ENCODE measurements around the gene XPNPEP3.
A peak's percentile ranks its signal among the peaks of the same experiment; 100 is the strongest.
"Not testable (repeated sequence)": the region's sequence is repeated elsewhere in the genome, so short reads cannot be mapped to it uniquely, and the experiment has no call there.

Gene XPNPEP3

DNA sequence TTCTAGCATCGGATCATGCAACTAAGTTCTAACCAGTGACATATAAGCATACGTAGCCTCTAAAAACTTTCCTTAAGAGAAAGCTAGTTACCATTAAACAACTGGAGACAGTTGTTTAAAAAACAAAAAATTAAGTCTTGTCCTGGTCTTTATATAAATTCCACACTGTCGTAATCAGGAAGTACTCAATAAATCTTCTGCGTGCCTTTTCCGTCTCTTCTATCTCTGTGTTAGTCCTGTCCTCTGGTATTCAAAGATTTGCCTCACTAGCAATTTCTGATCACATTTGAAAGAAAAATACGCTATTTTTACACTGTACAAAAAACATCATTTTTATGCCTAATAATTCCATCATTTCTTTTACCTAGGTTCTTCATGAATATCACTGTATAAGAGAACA lies 27.8 kb upstream of the XPNPEP3 start:
- Histone ChIP-seq H3K18ac (ENCODE audit: low read length) (no peak overlapping the region), H3K23ac (ENCODE audit: low read length) (no peak overlapping the region), H2BK15ac (replicated peaks; ENCODE audit: low read depth) (no peak overlapping the region), H2BK5ac (ENCODE audit: low read length) (no peak overlapping the region), H3K9ac (ENCODE audit: low read length) (no peak overlapping the region), H4K5ac (ENCODE audit: low read length) (no peak overlapping the region), H3K4me2 (ENCODE audit: low read length) (no peak overlapping the region), H3K36me3 (ENCODE audit: control insufficient read depth, insufficient read depth, low read length) (no peaks in the 10 kb centered on the region), H3K79me2 (ENCODE audit: control insufficient read depth, insufficient read depth, low read length) (no peaks in the 10 kb centered on the region), H2BK120ac (ENCODE audit: low read depth, low read length) (no peak overlapping the region), H3K27ac (ENCODE audit: low read depth, low read length) (no peak overlapping the region), H3K4me3 (ENCODE audit: low read length) (no peak overlapping the region), H4K8ac (ENCODE audit: low read depth, low read length) (no peak overlapping the region), H3K4me1 (ENCODE audit: control insufficient read depth, low read depth, low read length) (no peaks in the 10 kb centered on the region), H3K79me1 (ENCODE audit: low read length) (no peaks in the 10 kb centered on the region), H3K4ac (ENCODE audit: low read depth, low read length) (no peak overlapping the region), H2AK5ac (ENCODE audit: low read length) (no peak overlapping the region), H3K27me3 (ENCODE audit: insufficient read depth, low read length, poor library complexity) (no peaks in the 10 kb centered on the region), H3K56ac (ENCODE audit: low read length) (no peak overlapping the region)
- DNase-seq: no peak
- WGBS (ENCODE audit: extremely low coverage, insufficient coverage, low lambda C conversion rate): no CpG with 5 or more reads among the region's 6 CpGs

DNA sequence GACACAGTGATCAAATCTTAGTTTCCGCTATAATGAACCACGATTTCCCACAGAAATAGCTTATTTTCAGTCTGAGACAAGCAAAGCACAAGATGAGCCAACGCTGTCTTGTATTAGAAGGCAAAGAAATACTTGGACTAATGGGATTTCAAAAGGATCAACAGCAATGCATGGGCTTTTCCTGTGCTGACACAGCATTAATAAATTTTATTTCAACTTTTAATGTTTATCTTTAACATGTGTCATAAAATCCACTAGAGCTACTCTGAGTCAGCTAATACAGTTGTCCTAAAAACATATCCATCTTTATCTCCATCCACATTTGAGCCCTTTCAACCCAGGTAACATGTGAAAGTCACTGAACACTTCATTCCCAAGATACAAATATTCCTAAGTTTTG lies 22.3 kb upstream of the XPNPEP3 start:
- H3K4me1 ChIP-seq (ENCODE audit: control insufficient read depth, low read depth, low read length): no peaks in the 10 kb centered on the region
- peaks cover 2% of the 10 kb centered on the region for H3K36me3 ChIP-seq (ENCODE audit: control insufficient read depth, insufficient read depth, low read length)
- WGBS (ENCODE audit: extremely low coverage, insufficient coverage, low lambda C conversion rate): no CpG with 5 or more reads among the region's 3 CpGs
- no peak overlapping the region for H3K4me2 ChIP-seq (ENCODE audit: low read length)
- H3K79me2 ChIP-seq (ENCODE audit: control insufficient read depth, insufficient read depth, low read length): no peaks in the 10 kb centered on the region
- H3K18ac ChIP-seq (ENCODE audit: low read length): no peak overlapping the region
- no peak overlapping the region for H2BK15ac ChIP-seq (replicated peaks; ENCODE audit: low read depth)
- no peak overlapping the region for H3K56ac ChIP-seq (ENCODE audit: low read length)
- H3K4ac ChIP-seq (ENCODE audit: low read depth, low read length): no peak overlapping the region
- H2AK5ac ChIP-seq (ENCODE audit: low read length): no peak overlapping the region
- no peak for DNase-seq
- no peaks in the 10 kb centered on the region for H3K79me1 ChIP-seq (ENCODE audit: low read length)
- no peak overlapping the region for H2BK5ac ChIP-seq (ENCODE audit: low read length)
- H4K5ac ChIP-seq (ENCODE audit: low read length): no peak overlapping the region
- no peak overlapping the region for H3K9ac ChIP-seq (ENCODE audit: low read length)
- no peak overlapping the region for H2BK120ac ChIP-seq (ENCODE audit: low read depth, low read length)
- H3K27ac ChIP-seq (ENCODE audit: low read depth, low read length): no peak overlapping the region
- no peak overlapping the region for H3K23ac ChIP-seq (ENCODE audit: low read length)
- no peak overlapping the region for H3K4me3 ChIP-seq (ENCODE audit: low read length)
- no peaks in the 10 kb centered on the region for H3K27me3 ChIP-seq (ENCODE audit: insufficient read depth, low read length, poor library complexity)
- H4K8ac ChIP-seq (ENCODE audit: low read depth, low read length): no peak overlapping the region

DNA sequence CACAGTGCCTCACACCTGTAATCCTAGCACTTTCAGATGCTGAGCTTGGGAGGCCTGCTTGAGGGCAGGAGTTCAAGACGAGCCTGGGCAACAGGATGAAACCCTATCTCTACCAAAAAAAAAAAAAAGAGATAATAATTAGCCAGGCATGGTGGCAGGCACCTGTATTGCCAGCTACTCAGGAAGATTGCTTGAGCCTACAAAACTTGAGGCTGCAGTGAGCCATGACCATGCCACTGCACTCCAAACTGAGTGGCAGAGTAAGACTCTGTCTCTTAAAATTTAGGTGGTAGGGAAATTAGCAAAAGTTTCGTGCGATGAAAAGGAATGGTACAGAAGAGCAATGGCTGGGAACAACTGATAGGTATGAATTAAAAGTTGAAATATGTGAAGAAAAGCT lies 18.5 kb upstream of the XPNPEP3 start:
- Histone ChIP-seq H3K9ac (ENCODE audit: low read length) (no peak overlapping the region), H4K5ac (ENCODE audit: low read length) (no peak overlapping the region), H3K23ac (ENCODE audit: low read length) (no peak overlapping the region), H3K4me2 (ENCODE audit: low read length) (no peak overlapping the region), H3K18ac (ENCODE audit: low read length) (no peak overlapping the region), H2BK5ac (ENCODE audit: low read length) (no peak overlapping the region), H2AK5ac (ENCODE audit: low read length) (no peak overlapping the region), H3K27me3 (ENCODE audit: insufficient read depth, low read length, poor library complexity) (no peaks in the 10 kb centered on the region), H2BK120ac (ENCODE audit: low read depth, low read length) (no peak overlapping the region), H3K4me1 (ENCODE audit: control insufficient read depth, low read depth, low read length) (no peaks in the 10 kb centered on the region), H2BK15ac (replicated peaks; ENCODE audit: low read depth) (no peak overlapping the region), H4K8ac (ENCODE audit: low read depth, low read length) (no peak overlapping the region), H3K27ac (ENCODE audit: low read depth, low read length) (no peak overlapping the region), H3K79me2 (ENCODE audit: control insufficient read depth, insufficient read depth, low read length) (peaks cover 1% of the 10 kb centered on the region), H3K4ac (ENCODE audit: low read depth, low read length) (no peak overlapping the region), H3K79me1 (ENCODE audit: low read length) (no peaks in the 10 kb centered on the region), H3K56ac (ENCODE audit: low read length) (no peak overlapping the region), H3K36me3 (ENCODE audit: control insufficient read depth, insufficient read depth, low read length) (peaks cover 2% of the 10 kb centered on the region), H3K4me3 (ENCODE audit: low read length) (no peak overlapping the region)
- 100% methylated on average over 2 of the region's 3 CpGs for WGBS (ENCODE audit: extremely low coverage, insufficient coverage, low lambda C conversion rate)
- no peak for DNase-seq

DNA sequence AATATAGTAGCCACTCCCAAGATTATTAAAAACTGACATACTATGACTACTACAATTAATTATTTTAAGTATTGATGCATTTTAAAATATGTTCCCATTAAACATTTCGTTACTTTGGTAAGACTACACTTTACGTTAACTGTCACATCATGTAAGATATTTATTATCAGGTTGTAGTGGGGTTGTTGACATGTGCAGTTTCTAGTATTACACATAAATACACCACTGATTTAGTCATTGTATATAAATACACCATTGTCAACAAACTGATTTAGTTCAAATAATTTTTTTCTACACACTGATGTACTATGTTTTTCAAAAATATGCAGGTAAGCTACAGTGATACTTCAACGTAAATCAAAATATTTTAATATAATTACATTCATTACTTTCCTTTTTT lies 12.0 kb upstream of the XPNPEP3 start:
- Histone ChIP-seq H3K4me1 (ENCODE audit: control insufficient read depth, low read depth, low read length) (no peaks in the 10 kb centered on the region), H2BK5ac (ENCODE audit: low read length) (no peak overlapping the region), H3K4me2 (ENCODE audit: low read length) (no peak overlapping the region), H2BK120ac (ENCODE audit: low read depth, low read length) (no peak overlapping the region), H3K27ac (ENCODE audit: low read depth, low read length) (no peak overlapping the region), H2BK15ac (replicated peaks; ENCODE audit: low read depth) (no peak overlapping the region), H3K27me3 (ENCODE audit: insufficient read depth, low read length, poor library complexity) (no peaks in the 10 kb centered on the region), H3K79me1 (ENCODE audit: low read length) (no peaks in the 10 kb centered on the region), H3K36me3 (ENCODE audit: control insufficient read depth, insufficient read depth, low read length) (no peaks in the 10 kb centered on the region), H3K4ac (ENCODE audit: low read depth, low read length) (no peak overlapping the region), H2AK5ac (ENCODE audit: low read length) (no peak overlapping the region), H3K79me2 (ENCODE audit: control insufficient read depth, insufficient read depth, low read length) (peaks cover 3% of the 10 kb centered on the region), H3K18ac (ENCODE audit: low read length) (no peak overlapping the region), H3K9ac (ENCODE audit: low read length) (no peak overlapping the region), H3K56ac (ENCODE audit: low read length) (no peak overlapping the region), H4K8ac (ENCODE audit: low read depth, low read length) (no peak overlapping the region), H4K5ac (ENCODE audit: low read length) (no peak overlapping the region), H3K23ac (ENCODE audit: low read length) (no peak overlapping the region), H3K4me3 (ENCODE audit: low read length) (no peak overlapping the region)
- no peak for DNase-seq
- 100% methylated on average over 1 of the region's 3 CpGs for WGBS (ENCODE audit: extremely low coverage, insufficient coverage, low lambda C conversion rate)

DNA sequence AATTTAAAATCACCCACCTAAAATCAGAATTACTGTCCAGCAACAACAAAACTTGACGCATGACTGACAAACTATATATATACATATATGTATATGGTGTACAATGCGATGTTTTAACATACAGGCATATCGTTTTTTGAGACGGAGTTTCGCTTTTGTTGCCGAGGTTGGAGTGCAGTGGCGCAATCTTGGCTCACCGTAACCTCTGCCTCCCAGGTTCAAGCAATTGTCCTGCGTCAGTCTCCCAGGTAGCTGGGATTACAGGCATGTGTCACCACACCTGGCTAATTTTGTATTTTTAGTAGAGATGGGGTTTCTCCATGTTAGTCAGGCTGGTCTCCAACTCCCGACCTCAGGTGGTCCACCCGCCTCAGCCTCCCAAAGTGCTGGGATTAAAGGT lies 11.1 kb upstream of the XPNPEP3 start:
- not testable (repeated sequence) for H3K23ac ChIP-seq (ENCODE audit: low read length); H4K8ac ChIP-seq (ENCODE audit: low read depth, low read length); H3K36me3 ChIP-seq (ENCODE audit: control insufficient read depth, insufficient read depth, low read length); H2BK15ac ChIP-seq (replicated peaks; ENCODE audit: low read depth); H3K4me2 ChIP-seq (ENCODE audit: low read length); H2AK5ac ChIP-seq (ENCODE audit: low read length); H3K4me3 ChIP-seq (ENCODE audit: low read length); H2BK120ac ChIP-seq (ENCODE audit: low read depth, low read length); H3K79me2 ChIP-seq (ENCODE audit: control insufficient read depth, insufficient read depth, low read length); H3K18ac ChIP-seq (ENCODE audit: low read length); DNase-seq; H3K27me3 ChIP-seq (ENCODE audit: insufficient read depth, low read length, poor library complexity); H3K27ac ChIP-seq (ENCODE audit: low read depth, low read length); H3K9ac ChIP-seq (ENCODE audit: low read length); H3K4ac ChIP-seq (ENCODE audit: low read depth, low read length); H2BK5ac ChIP-seq (ENCODE audit: low read length); H3K4me1 ChIP-seq (ENCODE audit: control insufficient read depth, low read depth, low read length); H3K79me1 ChIP-seq (ENCODE audit: low read length); H3K56ac ChIP-seq (ENCODE audit: low read length); H4K5ac ChIP-seq (ENCODE audit: low read length)
- no CpG with 5 or more reads among the region's 11 CpGs for WGBS (ENCODE audit: extremely low coverage, insufficient coverage, low lambda C conversion rate)

DNA sequence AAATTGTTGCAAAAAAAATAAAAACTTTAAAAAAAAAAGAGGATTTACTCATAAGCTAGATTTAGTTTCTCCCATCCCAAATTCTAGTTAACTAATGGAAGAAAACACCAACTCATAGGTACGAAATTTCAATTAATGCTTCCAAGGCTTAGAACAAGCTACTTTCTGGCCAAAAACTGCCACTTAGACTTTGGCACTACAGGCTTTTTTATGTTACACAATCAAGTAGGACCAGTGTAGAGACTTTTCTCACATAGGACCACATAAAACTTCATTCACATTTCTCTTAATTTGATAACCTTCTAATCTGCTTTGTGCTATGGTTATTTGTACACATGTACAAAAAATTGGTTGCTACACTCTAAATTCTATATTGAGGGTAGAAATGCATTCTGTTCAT lies 3.6 kb upstream of the XPNPEP3 start:
- H3K36me3 ChIP-seq (ENCODE audit: control insufficient read depth, insufficient read depth, low read length): no peaks in the 10 kb centered on the region
- H3K4me3 ChIP-seq (ENCODE audit: low read length): no peak overlapping the region
- no peak overlapping the region for H3K18ac ChIP-seq (ENCODE audit: low read length)
- H3K23ac ChIP-seq (ENCODE audit: low read length): no peak overlapping the region
- no peak overlapping the region for H3K4ac ChIP-seq (ENCODE audit: low read depth, low read length)
- no peak overlapping the region for H2BK120ac ChIP-seq (ENCODE audit: low read depth, low read length)
- no peaks in the 10 kb centered on the region for H3K27me3 ChIP-seq (ENCODE audit: insufficient read depth, low read length, poor library complexity)
- H3K79me1 ChIP-seq (ENCODE audit: low read length): peaks cover 10% of the 10 kb centered on the region
- H4K5ac ChIP-seq (ENCODE audit: low read length): no peak overlapping the region
- no peak overlapping the region for H3K27ac ChIP-seq (ENCODE audit: low read depth, low read length)
- H3K56ac ChIP-seq (ENCODE audit: low read length): no peak overlapping the region
- H2AK5ac ChIP-seq (ENCODE audit: low read length): no peak overlapping the region
- no peak overlapping the region for H4K8ac ChIP-seq (ENCODE audit: low read depth, low read length)
- WGBS (ENCODE audit: extremely low coverage, insufficient coverage, low lambda C conversion rate): no CpG with 5 or more reads among the region's 1 CpG
- H2BK5ac ChIP-seq (ENCODE audit: low read length): no peak overlapping the region
- DNase-seq: no peak
- H2BK15ac ChIP-seq (replicated peaks; ENCODE audit: low read depth): no peak overlapping the region
- H3K4me1 ChIP-seq (ENCODE audit: control insufficient read depth, low read depth, low read length): no peaks in the 10 kb centered on the region
- peaks cover 71% of the 10 kb centered on the region for H3K79me2 ChIP-seq (ENCODE audit: control insufficient read depth, insufficient read depth, low read length)
- H3K9ac ChIP-seq (ENCODE audit: low read length): peak overlapping the region; percentile 2
- no peak overlapping the region for H3K4me2 ChIP-seq (ENCODE audit: low read length)
